GM12878 (cell line): Measurements from ENCODE around the gene DSE. TPM values are rescaled to one million over a fixed set of nuclear protein-coding genes. Genes with fewer than 3 reads are reported as not detected.
A peak's percentile ranks its signal among the peaks of the same experiment; 100 is the strongest.

Experiments
- ATAC-seq: fragments of 200-7000 bp; cut with Tn5 transposase; 3 replicates; pipeline ENCODE4 v1.9.1; 2020; ENCODE audit warnings: mild to moderate bottlenecking, moderate library complexity
- BruUV-seq: library from RNA; stranded (reverse); fragments of 400-500 nt; replicated peaks from 2 replicates; lab custom pipeline; 2021; lab: Mats Ljungman, UMichigan
- CTCF ChIA-PET: fragments of 300-600 bp; sonication (Branson Sonifier 250); formaldehyde crosslinking; extraction: SDS; loops from one replicate; lab custom pipeline; 2021; ENCODE audit warnings: inconsistent platforms; lab: Yijun Ruan, JAX
- POLR2A ChIA-PET: fragments of 350-600 bp; formaldehyde crosslinking; extraction: SDS; loops from one replicate; lab custom pipeline; 2021; ENCODE audit warnings: inconsistent platforms; lab: Charles Lee
- RAD21 ChIA-PET: fragments of 300-600 bp; sonication (Branson Sonifier 250); formaldehyde crosslinking; loops from one replicate; lab custom pipeline; 2023; ENCODE audit warnings: antibody characterized with exemption; ENCODE audit not compliant: unreplicated experiment; lab: Charles Lee
- SMC1A ChIA-PET: fragments of 300-600 bp; sonication (Branson Sonifier 250); formaldehyde crosslinking; loops from one replicate; lab custom pipeline; 2023; ENCODE audit not compliant: unreplicated experiment, uncharacterized antibody; lab: Charles Lee
- DNase-seq: peaks from one replicate; pipeline ENCODE4 v3.0.0-alpha.2; 2011; ENCODE audit warnings: low read depth, low spot score
- FAIRE-seq: peaks from 3 replicates; lab custom pipeline; 2011; peaks lifted over from hg19 to GRCh38; lab: Jason Lieb, UNC
- H2AFZ ChIP-seq: 2 replicates; pipeline ENCODE4 v1.6.0; 2011; ENCODE audit warnings: low read depth, low read length, control low read depth; ENCODE audit not compliant: control insufficient read depth
- H3K27ac ChIP-seq: 2 replicates; pipeline ENCODE4 v1.5.1; 2011; ENCODE audit warnings: control low read depth; ENCODE audit not compliant: control insufficient read depth, insufficient read depth
- H3K27me3 ChIP-seq, 2 experiments: replicated peaks in 1 of 2; 2 replicates each; pipeline versions ENCODE4 v1.6.0 to v1.6.1; 2011; ENCODE audit warnings: low read length in 1 of 2; ENCODE audit not compliant: control insufficient read depth in 2 of 2, insufficient read depth in 2 of 2
- H3K36me3 ChIP-seq, 2 experiments: 2 replicates each; pipeline ENCODE4 v1.5.1; 2011; ENCODE audit warnings: low read length in 1 of 2; ENCODE audit not compliant: control insufficient read depth in 2 of 2, insufficient read depth in 2 of 2
- H3K4me1 ChIP-seq: 2 replicates; pipeline ENCODE4 v1.6.1; 2011; ENCODE audit warnings: mild to moderate bottlenecking, low read length, moderate library complexity, mixed read lengths; ENCODE audit not compliant: control insufficient read depth, insufficient read depth
- H3K4me2 ChIP-seq: 2 replicates; pipeline ENCODE4 v1.6.0; 2011; ENCODE audit warnings: control low read depth; ENCODE audit not compliant: control insufficient read depth, insufficient read depth
- H3K4me3 ChIP-seq: fragments of 200-600 bp; sonication (generic); 2 replicates; pipeline ENCODE4 v1.5.1; 2016
- H3K79me2 ChIP-seq: 2 replicates; pipeline ENCODE4 v1.6.0; 2011; ENCODE audit warnings: low read length; ENCODE audit not compliant: control insufficient read depth, insufficient read depth
- H3K9ac ChIP-seq: 2 replicates; pipeline ENCODE4 v1.8.0; 2011; ENCODE audit warnings: low read length, control low read depth, mixed read lengths; ENCODE audit not compliant: control insufficient read depth, insufficient read depth
- H3K9me3 ChIP-seq: replicated peaks from 3 replicates; pipeline ENCODE4 v1.5.1; 2011; ENCODE audit warnings: mild to moderate bottlenecking, low read length; ENCODE audit not compliant: control insufficient read depth, insufficient read depth
- H4K20me1 ChIP-seq: 2 replicates; pipeline ENCODE4 v1.6.0; 2011; ENCODE audit not compliant: control insufficient read depth, insufficient read depth
- MTA3 ChIP-seq: IDR thresholded peaks from 2 replicates; pipeline ENCODE4 v1.6.1; 2012; ENCODE audit warnings: low read length, inconsistent platforms, borderline replicate concordance
- SUZ12 ChIP-seq: fragments of 200-600 bp; sonication (generic); IDR thresholded peaks from one replicate; pipeline ENCODE4 v1.6.1; 2018; ENCODE audit warnings: antibody characterized with exemption, mild to moderate bottlenecking; ENCODE audit not compliant: unreplicated experiment
- USF1 ChIP-seq: IDR thresholded peaks from 2 replicates; pipeline ENCODE4 v1.6.1; 2011; ENCODE audit warnings: borderline replicate concordance, low read depth, mild to moderate bottlenecking, moderate library complexity, mixed read lengths, low read length; ENCODE audit not compliant: insufficient read depth; ENCODE audit errors: extremely low read length
- YBX1 ChIP-seq: fragments of 450-650 bp; IDR thresholded peaks from 2 replicates; pipeline ENCODE4 v1.6.1; 2016; ENCODE audit warnings: antibody characterized with exemption
- ZSCAN29 ChIP-seq: fragments of 450-650 bp; IDR thresholded peaks from 2 replicates; pipeline ENCODE4 v1.6.1; 2017; ENCODE audit warnings: mild to moderate bottlenecking, moderate library complexity
- WGBS: methylation state at CpG from one replicate; pipeline ENCODE4 v1.1.6; 2016; ENCODE audit warnings: low lambda C conversion rate; ENCODE audit not compliant: insufficient replicate concordance, insufficient coverage; ENCODE audit errors: missing lambda C conversion rate; 5-methylcytosine and 5-hydroxymethylcytosine counted together
- in situ Hi-C: fragments of 300-500 bp; cut with MboI; formaldehyde crosslinking; loops from 9 replicates; pipeline ENCODE4 v1.14.3; 2018; ENCODE audit warnings: mixed read lengths
- intact Hi-C: fragments of 100-400 bp; cut with micrococcal nuclease; formaldehyde crosslinking; loops from one replicate; pipeline ENCODE4 v1.14.2; 2022; ENCODE audit not compliant: unreplicated experiment
- polyA plus RNA-seq, 11 experiments: library from polyadenylated mRNA; depleted of rRNA in 4 of 11; unstranded in 6 of 11; stranded (reverse) in 5 of 11; fragments of >200 nt; fragmentation: Nextera tagmentation in 4 of 11; fragmentation: Illumina TruSeq in 1 of 11; extraction: Ambion mirVana in 4 of 11; extraction: Trizol in 1 of 11; gene quantifications; 1 replicate in 1 of 11; 2 replicates in 10 of 11; pipeline versions ENCODE4 v1.2.1 to v1.2.3, GENCODE V29; 2011 to 2016; ENCODE audit warnings: inconsistent platforms in 2 of 11, missing spikeins in 2 of 11, low read depth in 1 of 11
- total RNA-seq, 4 experiments: library from RNA; depleted of rRNA in 3 of 4; stranded (reverse); fragments of >200 nt in 3 of 4; fragmentation: Illumina TruSeq in 1 of 4; extraction: Trizol in 1 of 4; gene quantifications; 2 replicates each; pipeline versions ENCODE4 v1.2.1 to v1.2.3, GENCODE V29; 2013 to 2021

The DSE gene
- total and polyA plus RNA-seq, 10 of the 15 experiments (the other 5 are each of a cell fraction or from before 2014, with no cell fraction given): 12.6 to 76.4 (median 43.0) TPM

DNA sequence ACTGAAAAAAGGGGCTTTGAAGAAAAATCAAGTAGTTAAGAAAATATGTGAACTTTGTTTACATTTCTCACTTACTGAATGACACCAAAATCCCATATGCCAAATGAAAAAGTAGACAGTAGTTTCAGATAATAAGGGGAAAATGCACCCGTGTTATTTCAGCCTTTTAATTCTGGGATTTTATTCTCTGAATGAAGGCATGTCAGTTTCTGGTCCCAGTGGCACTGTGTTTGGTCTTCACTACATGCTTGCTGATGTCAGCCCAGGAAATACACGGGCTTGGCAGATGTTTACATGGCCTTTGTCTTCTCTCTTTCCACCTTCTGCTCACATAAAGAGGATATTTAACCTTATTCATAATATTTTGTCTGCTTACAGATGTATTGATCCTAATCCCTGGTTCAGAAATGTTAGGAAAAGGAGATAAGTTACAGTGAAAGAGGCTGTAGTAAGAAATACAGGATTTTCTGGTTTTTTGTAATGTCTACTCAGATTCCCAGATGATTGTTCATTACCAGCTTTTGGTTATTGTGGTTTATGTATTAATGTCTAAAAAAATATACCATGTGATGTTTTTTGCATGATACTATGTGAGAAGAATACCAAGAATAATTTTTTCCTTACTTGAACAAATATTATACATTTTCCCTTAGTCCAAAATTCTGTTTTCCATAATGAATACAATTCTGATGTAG is 27.7 kb downstream of the DSE start:
- Histone ChIP-seq H2AFZ (peak overlapping the region; percentile 10; the same call in 1 of the 2 replicates), H3K4me1 (peaks cover 47% of the 10 kb centered on the region), H3K27me3 (no peaks in the 10 kb centered on the region), H3K9ac (peak overlapping the region; percentile 19; the same call in 1 of the 2 replicates), H3K27ac (peak overlapping the region; percentile 54), H3K79me2 (peaks cover 94% of the 10 kb centered on the region), H4K20me1 (no peaks in the 10 kb centered on the region), H3K36me3 (peaks cover 0 to 7% of the 10 kb centered on the region in 2 experiments; a peak in 1 of 4 replicates), H3K4me2 (no peak overlapping the region; the same call in 1 of the 2 replicates), H3K4me3 (no peak overlapping the region), H3K9me3 (no peaks in the 10 kb centered on the region; the same call in 2 of the 3 replicates)
- BruUV-seq: no TSS peak
- POLR2A ChIA-PET: interaction anchor here (0.6 kb wide), 1 partner anchor 9 kb away, joined by 3 read pairs; no protein-coding TSS in a partner anchor
- SMC1A ChIA-PET: interaction anchor here (0.9 to 1.0 kb wide), 2 partner anchors 8 to 11 kb away, joined by 3 read pairs; no protein-coding TSS in a partner anchor
- DNase-seq (no peak), ATAC-seq (0 out of 3 replicates have a peak, but pooled peaks have one; percentile 15), FAIRE-seq (no peak)
- TF ChIP-seq SUZ12 (no peak), YBX1 (no peak), ZSCAN29 (no peak), USF1 (no peak), MTA3 (no peak)
- intact Hi-C loops (no loop called here), in situ Hi-C loops (no loop called here)
- CTCF ChIA-PET: interaction anchor here (0.6 kb wide), 1 partner anchor 55 kb away, joined by 3 read pairs; no protein-coding TSS in a partner anchor
- RAD21 ChIA-PET: interaction anchor here (0.7 to 1.2 kb wide), 3 partner anchors 8 to 30 kb away, joined by 3 read pairs; no protein-coding TSS in a partner anchor
- 2% methylated on average over 2 of the region's 2 CpGs for WGBS
